Measurements from ENCODE around the gene MAP2K7.
A peak's percentile ranks its signal among the peaks of the same experiment; 100 is the strongest.
"Not testable (repeated sequence)": the region's sequence is repeated elsewhere in the genome, so short reads cannot be mapped to it uniquely, and the experiment has no call there.

Gene MAP2K7

DNA sequence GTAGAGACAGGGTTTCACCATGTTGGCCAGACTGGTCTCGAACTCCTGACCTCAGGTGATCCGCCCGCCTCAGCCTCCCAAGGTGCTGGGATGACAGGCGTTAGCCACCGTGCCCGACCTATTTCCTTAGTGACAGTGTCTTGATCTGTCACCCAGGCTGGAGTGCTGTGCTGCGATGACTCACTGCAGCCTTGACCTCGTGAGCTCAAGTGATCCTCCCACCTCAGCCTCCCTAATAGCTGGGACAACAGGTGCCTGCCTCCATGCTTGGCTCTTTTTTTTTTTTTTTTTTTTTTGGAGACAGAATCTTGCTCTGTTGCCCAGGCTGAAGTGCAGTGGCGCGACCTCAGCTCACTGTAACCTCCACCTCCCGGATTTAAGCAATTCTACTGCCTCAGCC is 26.4 kb downstream of the MAP2K7 start:
- DNase-seq (ENCODE audit: low read depth in 2 of 2) = not testable (repeated sequence)

DNA sequence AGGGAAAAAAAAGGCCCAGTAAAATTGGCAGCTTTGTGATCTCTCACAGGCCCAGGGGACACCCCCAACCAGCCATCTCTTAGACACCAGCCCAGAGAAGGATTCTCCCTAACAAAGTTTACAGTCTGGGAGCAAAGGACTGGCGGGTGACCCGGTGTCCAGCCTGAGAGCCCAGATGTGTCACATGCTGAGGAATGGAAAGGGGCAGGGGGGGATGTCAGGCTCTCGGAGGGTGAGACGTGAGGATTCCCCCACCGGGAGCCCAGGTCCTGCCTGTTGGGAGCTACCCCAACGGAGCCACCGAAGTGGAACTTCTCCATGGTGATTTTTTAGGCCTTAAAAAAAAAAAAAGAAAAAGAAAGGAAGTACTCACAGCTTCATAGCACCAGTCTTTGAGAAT is 27.1 kb downstream of the MAP2K7 start:
- no peak for DNase-seq (ENCODE audit: low read depth in 2 of 2)

- DNase-seq (ENCODE audit: low read depth in 2 of 2) = no peak
Measured at GRCh38 chr19:7931221-7932061, 27.8 kb downstream of the MAP2K7 start.

- no peak for DNase-seq (ENCODE audit: low read depth in 2 of 2)
Measured at GRCh38 chr19:7932276-7932929, 28.7 kb downstream of the MAP2K7 start.

DNA sequence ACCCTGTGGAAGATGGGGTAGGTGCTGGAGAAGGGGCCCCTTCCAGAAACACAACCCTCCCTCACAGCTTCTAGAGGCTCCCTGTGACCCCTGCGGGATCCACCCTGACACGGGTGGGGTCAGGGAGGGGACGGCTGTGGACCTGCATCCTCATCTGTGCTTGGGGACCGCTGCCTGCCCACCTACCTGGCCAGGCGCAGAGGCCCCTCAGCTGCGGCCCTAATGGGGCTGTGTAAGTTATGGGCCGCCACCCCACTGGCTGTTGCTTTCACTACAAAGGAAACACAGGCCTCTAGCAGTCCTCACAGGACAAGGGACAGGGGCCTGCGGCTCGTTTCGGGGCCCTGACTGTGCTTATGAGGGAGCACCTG is 29.2 kb downstream of the MAP2K7 start:
- no peak for DNase-seq (ENCODE audit: low read depth in 2 of 2)

DNA sequence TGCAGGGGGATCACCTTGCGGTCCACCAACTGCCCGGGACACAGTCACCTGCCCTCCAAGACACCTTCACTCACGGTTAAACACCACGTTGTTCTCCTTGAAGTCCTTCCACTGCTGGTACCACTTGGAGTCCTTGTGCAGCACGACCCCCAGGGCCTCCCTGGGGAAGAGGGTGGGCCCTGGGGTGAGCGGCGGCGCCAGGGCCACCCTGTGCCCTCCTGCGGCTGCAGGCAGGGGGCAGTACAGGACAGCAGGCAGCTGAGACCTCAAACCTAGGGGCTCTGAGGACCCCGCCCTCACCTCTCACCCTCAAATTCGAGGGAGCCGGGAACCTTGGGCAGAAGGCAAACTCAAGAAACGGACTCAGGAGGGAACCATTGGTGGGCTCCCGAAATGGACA is 29.7 kb downstream of the MAP2K7 start:
- DNase-seq (ENCODE audit: low read depth in 2 of 2) = no peak

DNA sequence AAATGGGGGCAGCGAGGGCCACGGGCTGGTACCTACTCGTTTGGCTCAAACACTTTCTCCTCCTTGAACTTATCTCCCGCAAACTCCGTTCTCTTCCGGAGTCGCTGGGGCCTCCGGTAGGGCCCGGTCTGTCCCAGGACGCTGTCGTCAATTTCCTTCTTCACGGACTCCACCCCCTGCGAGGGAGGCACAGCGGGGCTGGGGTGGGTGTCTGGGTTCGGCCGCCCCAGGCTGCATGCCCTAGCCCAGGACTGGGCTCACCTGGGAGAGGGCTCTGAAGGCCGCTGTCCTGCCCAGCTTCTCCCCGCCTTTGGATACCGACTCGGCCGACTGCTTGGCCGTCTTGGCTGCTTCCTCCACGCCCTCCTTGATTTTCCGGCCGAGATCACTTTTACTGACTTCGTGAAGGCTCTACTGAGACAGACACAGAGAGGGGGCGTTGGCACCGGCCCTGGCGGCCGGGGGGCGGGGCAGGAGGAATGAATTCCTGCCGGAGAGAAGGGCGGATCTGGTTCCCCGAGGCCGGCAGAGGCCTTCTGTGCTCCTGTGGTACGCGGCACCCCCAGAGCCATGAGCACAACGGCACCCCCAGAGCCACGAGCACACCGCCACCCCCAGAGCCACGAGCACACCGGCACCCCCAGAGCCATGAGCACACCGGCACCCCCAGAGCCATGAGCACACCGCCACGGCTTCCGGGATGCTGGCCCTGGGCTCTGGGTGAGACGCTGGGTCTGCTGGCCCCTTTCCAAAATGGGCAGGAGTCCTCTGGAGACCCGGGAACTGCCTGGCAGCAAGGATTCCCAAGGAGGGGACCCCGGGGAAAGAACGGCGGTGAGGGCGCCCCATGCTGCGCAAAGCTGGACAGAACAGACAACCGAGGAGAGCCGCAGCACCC is 30.4 kb downstream of the MAP2K7 start:
- no peak for DNase-seq (ENCODE audit: low read depth in 2 of 2)

DNA sequence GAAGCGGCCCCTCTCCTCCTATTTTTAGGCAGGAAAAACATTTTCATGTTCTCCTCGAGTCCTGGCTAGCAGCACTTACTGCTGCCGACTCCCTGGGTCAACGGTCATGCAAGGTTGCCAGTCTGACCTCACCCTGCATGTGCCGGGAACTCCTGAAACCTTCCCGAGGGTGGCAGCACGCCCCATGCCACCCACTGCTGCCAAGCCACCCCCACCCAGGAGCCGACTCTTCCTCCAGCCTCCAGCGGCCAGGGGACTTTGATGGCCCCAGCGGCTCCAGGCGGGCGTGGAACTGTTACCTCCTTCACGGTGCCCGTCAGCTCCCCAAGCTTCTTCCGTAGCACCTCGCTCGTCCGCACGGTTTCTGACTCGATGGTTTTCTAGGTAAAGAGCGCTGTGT is 31.1 kb downstream of the MAP2K7 start:
- DNase-seq (ENCODE audit: low read depth in 2 of 2) = no peak

GRCh38 chr19:7940841-7941240 is 37.2 kb downstream of the MAP2K7 start:
- no peak for DNase-seq (ENCODE audit: low read depth in 2 of 2)

- DNase-seq (ENCODE audit: low read depth in 2 of 2) = no peak
Measured at GRCh38 chr19:7941895-7942596, 38.4 kb downstream of the MAP2K7 start.

DNA sequence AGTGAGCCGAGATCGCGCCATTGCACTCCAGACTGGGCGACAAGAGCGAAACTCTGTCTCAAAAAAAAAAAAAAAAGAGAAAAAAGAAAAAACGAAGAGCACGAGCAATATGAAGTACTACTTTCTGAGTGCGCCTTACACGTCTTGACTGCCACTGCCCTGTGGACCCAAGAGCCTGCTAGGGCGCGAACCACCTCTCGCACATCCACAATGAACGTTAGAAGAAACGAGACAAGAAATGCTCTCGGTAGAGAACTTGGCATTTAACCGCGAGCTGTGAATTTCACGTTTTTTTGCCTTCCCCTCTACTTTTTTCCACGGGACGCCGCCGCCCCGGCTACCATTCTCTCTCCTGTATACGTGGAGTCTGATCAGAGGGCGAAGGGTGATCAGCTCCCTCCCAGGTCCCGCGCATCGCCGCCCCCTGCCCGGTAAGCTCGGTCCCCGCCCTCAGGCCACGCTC is 39.3 kb downstream of the MAP2K7 start:
- DNase-seq (ENCODE audit: low read depth in 2 of 2) = no peak

- DNase-seq (ENCODE audit: low read depth in 2 of 2) = peak; percentile 96 to 99
Measured at GRCh38 chr19:7943444-7944176, 39.9 kb downstream of the MAP2K7 start, which contains the start of gene TIMM44. TSS of gene TIMM44 (minus strand) at chr19:7943666. CDS start at chr19:7943651, 15 bp downstream.

DNA sequence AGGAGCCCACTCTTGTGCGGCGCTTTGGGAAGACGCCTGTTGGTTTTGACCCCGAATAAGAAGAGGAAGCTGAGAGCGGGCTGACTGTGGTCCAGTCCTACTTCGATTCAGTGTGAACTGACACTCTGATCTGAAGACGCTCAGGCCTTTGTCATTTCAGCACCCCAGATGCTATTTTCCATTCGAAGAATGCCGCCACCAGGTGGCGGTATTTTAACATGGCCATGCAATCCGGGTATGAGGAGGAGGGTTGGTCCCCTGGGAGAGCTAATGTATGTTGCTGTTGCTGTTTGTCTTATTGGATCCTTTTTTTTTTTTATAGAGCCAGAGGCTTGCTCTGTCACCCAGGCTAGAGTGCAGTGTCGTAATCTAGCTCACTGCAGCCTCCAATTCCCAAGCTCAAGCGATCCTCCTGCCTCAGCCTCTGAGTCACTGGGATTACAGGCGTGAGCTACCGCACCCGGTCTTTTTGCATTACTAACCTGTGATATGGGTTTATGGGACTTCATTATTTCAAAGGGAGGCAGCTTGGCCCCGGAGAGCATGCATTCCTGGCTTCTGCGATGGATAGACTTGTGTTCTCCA is 40.6 kb downstream of the MAP2K7 start:
- DNase-seq (ENCODE audit: low read depth in 2 of 2) = peak; percentile 70 to 74

- DNase-seq (ENCODE audit: low read depth in 2 of 2) = no peak
Measured at GRCh38 chr19:7947939-7948338, 44.3 kb downstream of the MAP2K7 start.

DNA sequence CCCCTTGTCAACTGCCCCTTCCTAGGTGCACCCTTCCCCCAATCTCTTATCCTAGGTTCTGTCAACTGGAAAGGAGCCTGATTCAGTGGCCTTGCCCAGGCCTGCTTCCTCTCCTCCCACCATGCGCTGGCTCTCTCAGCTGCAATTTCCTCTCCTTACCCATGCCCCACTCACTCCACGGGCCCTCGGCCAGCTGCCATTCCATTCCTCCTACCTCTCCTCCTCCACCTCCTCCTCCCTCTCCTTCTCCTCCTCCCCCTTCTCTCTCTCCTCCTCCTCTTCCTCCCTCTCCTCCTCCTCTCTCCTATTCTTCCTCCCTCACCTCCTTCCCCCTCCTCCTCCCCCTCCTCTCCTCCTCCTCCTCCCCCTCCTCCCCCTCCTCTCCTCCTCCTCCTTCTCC is 49.4 kb downstream of the MAP2K7 start:
- no peak for DNase-seq (ENCODE audit: low read depth in 2 of 2)

- no peak for DNase-seq (ENCODE audit: low read depth in 2 of 2)
Measured at GRCh38 chr19:7953576-7953975, 49.9 kb downstream of the MAP2K7 start.

- no peak for DNase-seq (ENCODE audit: low read depth in 2 of 2)
Measured at GRCh38 chr19:7955696-7956095, 52.0 kb downstream of the MAP2K7 start.

DNA sequence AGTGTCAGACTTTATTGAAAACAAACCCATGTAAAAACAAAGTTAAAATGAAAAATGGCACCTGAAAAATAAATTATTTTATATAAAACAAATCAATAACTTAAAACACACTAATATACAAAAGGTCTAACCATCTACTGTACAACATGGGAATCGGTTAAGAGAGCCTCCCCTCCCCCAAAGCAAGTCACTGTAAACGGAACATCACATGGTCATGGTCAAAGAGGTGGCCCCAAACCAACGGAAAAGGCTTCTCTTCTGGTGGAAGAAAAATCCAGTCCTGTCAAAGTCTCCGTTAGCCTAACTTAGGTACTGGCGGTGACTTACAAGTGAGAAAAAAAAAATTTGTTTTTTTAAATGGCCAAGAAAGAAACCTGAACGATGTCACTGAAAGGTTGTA is 55.5 kb downstream of the MAP2K7 start:
- no peak for DNase-seq (ENCODE audit: low read depth in 2 of 2)

GRCh38 chr19:7961082-7961481 is 57.4 kb downstream of the MAP2K7 start:
- not testable (repeated sequence) for DNase-seq (ENCODE audit: low read depth in 2 of 2)

- no peak for DNase-seq (ENCODE audit: low read depth in 2 of 2)
Measured at GRCh38 chr19:7961920-7962626, 58.4 kb downstream of the MAP2K7 start.
